GM12864 (cell line): ENCODE results near the gene LRBA.
"Not testable (repeated sequence)": the region's sequence is repeated elsewhere in the genome, so short reads cannot be mapped to it uniquely, and the experiment has no call there.

Experiments
- DNase-seq: peaks from one replicate; pipeline ENCODE4 v3.0.0-alpha.2; 2011; ENCODE audit warnings: low read depth
- H3K4me3 ChIP-seq: 2 replicates; pipeline ENCODE4 v1.5.1; 2011; ENCODE audit warnings: mild to moderate bottlenecking, low read depth, low read length, control low read depth
- TF ChIP-seq, protein P1 (sequence below): IDR thresholded peaks from 2 replicates; pipeline ENCODE4 v1.5.1; 2011; ENCODE audit warnings: low read depth, mild to moderate bottlenecking, moderate library complexity, low read length, control low read depth, inconsistent platforms; ENCODE audit errors: missing control alignments

LRBA gene

GRCh38 chr4:150562751-150563150 lies 452.3 kb downstream of the LRBA start:
- DNase-seq = no peak
- H3K4me3 ChIP-seq = no peak overlapping the region
- TF ChIP-seq, protein P1, sequence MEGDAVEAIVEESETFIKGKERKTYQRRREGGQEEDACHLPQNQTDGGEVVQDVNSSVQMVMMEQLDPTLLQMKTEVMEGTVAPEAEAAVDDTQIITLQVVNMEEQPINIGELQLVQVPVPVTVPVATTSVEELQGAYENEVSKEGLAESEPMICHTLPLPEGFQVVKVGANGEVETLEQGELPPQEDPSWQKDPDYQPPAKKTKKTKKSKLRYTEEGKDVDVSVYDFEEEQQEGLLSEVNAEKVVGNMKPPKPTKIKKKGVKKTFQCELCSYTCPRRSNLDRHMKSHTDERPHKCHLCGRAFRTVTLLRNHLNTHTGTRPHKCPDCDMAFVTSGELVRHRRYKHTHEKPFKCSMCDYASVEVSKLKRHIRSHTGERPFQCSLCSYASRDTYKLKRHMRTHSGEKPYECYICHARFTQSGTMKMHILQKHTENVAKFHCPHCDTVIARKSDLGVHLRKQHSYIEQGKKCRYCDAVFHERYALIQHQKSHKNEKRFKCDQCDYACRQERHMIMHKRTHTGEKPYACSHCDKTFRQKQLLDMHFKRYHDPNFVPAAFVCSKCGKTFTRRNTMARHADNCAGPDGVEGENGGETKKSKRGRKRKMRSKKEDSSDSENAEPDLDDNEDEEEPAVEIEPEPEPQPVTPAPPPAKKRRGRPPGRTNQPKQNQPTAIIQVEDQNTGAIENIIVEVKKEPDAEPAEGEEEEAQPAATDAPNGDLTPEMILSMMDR = no peak

DNA sequence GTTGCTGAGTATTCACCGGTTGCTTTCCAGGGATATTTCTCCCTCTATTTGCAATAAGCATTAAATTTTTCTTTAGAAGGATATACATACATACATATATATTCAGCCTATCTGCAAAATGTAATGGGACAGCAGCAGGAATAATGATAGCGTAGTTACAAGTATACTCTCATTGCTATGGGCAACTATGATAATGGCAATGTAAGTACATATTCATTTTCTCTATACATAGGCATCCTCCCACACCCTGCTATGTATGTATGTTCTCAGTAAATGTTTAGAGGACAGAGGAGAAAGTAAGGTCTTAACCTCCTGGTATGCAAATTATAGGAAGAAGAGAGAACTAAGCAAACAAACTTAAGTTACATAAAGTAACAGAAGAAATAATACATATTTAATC lies 452.8 kb downstream of the LRBA start:
- no peak overlapping the region for H3K4me3 ChIP-seq
- TF ChIP-seq, protein P1 = no peak

GRCh38 chr4:150561143-150561737 lies 453.8 kb downstream of the LRBA start:
- TF ChIP-seq, protein P1 = no peak
- no peak overlapping the region for H3K4me3 ChIP-seq
- DNase-seq = no peak

More for the DNA sequence above, 452.8 kb downstream of the LRBA start:
- DNase-seq = no peak

GRCh38 chr4:150557811-150558210 lies 457.3 kb downstream of the LRBA start:
- H3K4me3 ChIP-seq, DNase-seq: not testable (repeated sequence)

DNA sequence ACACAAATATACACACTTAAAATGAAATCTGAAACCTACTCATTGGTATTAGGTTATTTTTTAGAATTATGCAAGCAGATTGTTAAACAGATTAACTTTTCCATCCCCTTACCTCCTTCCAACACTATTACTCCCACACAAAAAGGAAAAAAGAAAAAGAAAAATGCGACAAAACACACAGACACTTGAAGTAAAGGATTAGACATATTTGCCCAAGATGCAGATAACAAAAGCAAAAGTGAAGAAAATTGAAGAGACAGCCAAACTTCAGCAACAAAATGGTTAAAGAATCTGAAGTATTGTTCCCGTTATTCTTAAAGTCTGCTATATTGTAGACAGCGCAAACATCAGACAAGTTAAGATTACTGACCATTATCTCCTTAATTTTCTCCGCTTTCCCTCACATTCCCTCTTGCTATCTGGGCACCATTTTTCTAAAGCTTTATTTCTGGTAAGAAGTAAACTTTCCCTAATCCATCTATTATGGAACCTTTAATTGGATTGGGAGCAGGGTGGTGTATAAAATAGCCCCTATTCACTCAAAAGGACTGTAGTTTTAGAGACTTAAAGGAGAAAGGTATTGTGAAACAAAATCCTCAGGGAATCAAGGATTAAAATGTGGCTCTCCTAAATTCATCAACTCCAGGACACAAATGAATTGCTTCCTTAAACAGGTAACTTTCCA lies 467.8 kb downstream of the LRBA start:
- H3K4me3 ChIP-seq = no peak overlapping the region
- no peak for DNase-seq
- TF ChIP-seq, protein P1 = no peak

DNA sequence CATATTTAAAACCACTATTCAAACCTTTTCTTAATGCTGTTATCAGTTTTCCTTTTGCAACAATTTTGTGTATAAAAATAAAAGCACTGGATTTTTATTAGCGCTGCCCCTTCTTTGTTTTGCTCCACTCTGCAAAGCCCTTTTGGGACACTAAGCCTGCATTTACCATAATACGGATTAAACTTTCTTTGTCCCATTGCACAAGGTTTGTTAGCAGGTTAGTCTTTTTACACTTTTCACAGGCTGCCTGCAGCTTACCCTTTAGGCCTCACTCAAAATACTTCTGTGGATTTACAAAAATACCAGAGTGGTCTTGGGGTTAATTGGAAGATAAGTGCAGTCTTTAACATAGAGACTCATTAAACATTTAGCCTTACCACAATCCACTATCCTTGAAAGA lies 468.8 kb downstream of the LRBA start:
- TF ChIP-seq, protein P1 = no peak
- DNase-seq = no peak

DNA sequence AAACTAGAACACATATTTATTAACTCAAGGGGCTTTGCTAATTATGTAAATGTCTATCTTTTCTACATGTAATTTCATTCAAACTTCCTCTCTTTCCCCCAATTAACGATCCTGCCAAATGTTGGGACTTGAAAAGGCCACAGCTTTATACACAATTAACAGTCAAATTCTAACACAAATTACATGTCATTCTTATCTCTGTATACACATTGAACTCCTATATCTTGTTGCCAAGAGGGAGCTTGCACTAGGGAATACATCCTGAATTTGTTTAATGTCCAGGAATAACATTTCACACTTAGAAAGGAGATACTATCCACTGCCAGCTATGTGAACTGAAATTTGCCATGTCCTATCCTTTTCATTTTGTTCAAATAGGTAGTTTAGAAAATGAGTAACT lies 472.0 kb downstream of the LRBA start:
- DNase-seq = no peak
- no peak overlapping the region for H3K4me3 ChIP-seq
- TF ChIP-seq, protein P1 = no peak

More for the DNA sequence above, 468.8 kb downstream of the LRBA start:
- H3K4me3 ChIP-seq = no peak overlapping the region
